ENCODE measurements around the gene OTUB2. TPM values are rescaled to one million over a fixed set of nuclear protein-coding genes. Genes with fewer than 3 reads are reported as not detected.
A peak's percentile ranks its signal among the peaks of the same experiment; 100 is the strongest.

The OTUB2 gene
- total RNA-seq, 3 donors from 2014 or later = 0.50 to 0.54 (median 0.53) TPM

GRCh38 chr14:94045563-94046345, 19.6 kb downstream of the OTUB2 start:
- ATAC-seq (no peak), DNase-seq (no peak)
- Mint-ChIP-seq H3K36me3 (ENCODE audit: insufficient read depth) (peaks cover 31% of the 10 kb centered on the region), H3K4me1 (ENCODE audit: low read depth) (no peaks in the 10 kb centered on the region), H3K4me3 (no peak overlapping the region), H3K9me3 (no peaks in the 10 kb centered on the region), H3K27me3 (ENCODE audit: low read depth) (no peaks in the 10 kb centered on the region)

- ATAC-seq (no peak), DNase-seq (no peak)
- no peaks in the 10 kb centered on the region for H3K4me1 Mint-ChIP-seq (ENCODE audit: low read depth)
- H3K4me3 Mint-ChIP-seq = no peak overlapping the region
- H3K9me3 Mint-ChIP-seq = no peaks in the 10 kb centered on the region
- peaks cover 40% of the 10 kb centered on the region for H3K36me3 Mint-ChIP-seq (ENCODE audit: insufficient read depth)
- H3K27me3 Mint-ChIP-seq (ENCODE audit: low read depth) = no peaks in the 10 kb centered on the region
Observed at GRCh38 chr14:94046696-94047250, 20.6 kb downstream of the OTUB2 start.

- peaks cover 47% of the 10 kb centered on the region for H3K36me3 Mint-ChIP-seq (ENCODE audit: insufficient read depth)
- H3K4me3 Mint-ChIP-seq = no peak overlapping the region
- no peak for ATAC-seq
- H3K27me3 Mint-ChIP-seq (ENCODE audit: low read depth) = no peaks in the 10 kb centered on the region
- H3K4me1 Mint-ChIP-seq (ENCODE audit: low read depth) = no peaks in the 10 kb centered on the region
- H3K9me3 Mint-ChIP-seq = no peaks in the 10 kb centered on the region
- no peak for DNase-seq
Observed at GRCh38 chr14:94047581-94047980, 21.4 kb downstream of the OTUB2 start.

GRCh38 chr14:94048691-94049624, 22.8 kb downstream of the OTUB2 start:
- ATAC-seq (no peak), DNase-seq (no peak)
- Mint-ChIP-seq H3K36me3 (ENCODE audit: insufficient read depth) (peaks cover 49% of the 10 kb centered on the region), H3K4me1 (ENCODE audit: low read depth) (no peaks in the 10 kb centered on the region), H3K9me3 (no peaks in the 10 kb centered on the region), H3K27me3 (ENCODE audit: low read depth) (no peaks in the 10 kb centered on the region), H3K4me3 (no peak overlapping the region)

GRCh38 chr14:94049625-94050023, 23.5 kb downstream of the OTUB2 start:
- Mint-ChIP-seq H3K36me3 (ENCODE audit: insufficient read depth) (peaks cover 52% of the 10 kb centered on the region), H3K4me1 (ENCODE audit: low read depth) (no peaks in the 10 kb centered on the region), H3K27me3 (ENCODE audit: low read depth) (no peaks in the 10 kb centered on the region), H3K4me3 (no peak overlapping the region), H3K9me3 (no peaks in the 10 kb centered on the region)
- no peak for ATAC-seq
- no peak for DNase-seq

GRCh38 chr14:94050231-94050880, 24.2 kb downstream of the OTUB2 start:
- H3K27me3 Mint-ChIP-seq (ENCODE audit: low read depth) = no peaks in the 10 kb centered on the region
- no peak for ATAC-seq
- no peaks in the 10 kb centered on the region for H3K9me3 Mint-ChIP-seq
- no peak overlapping the region for H3K4me3 Mint-ChIP-seq
- H3K36me3 Mint-ChIP-seq (ENCODE audit: insufficient read depth) = peaks cover 56% of the 10 kb centered on the region
- no peak for DNase-seq
- H3K4me1 Mint-ChIP-seq (ENCODE audit: low read depth) = no peaks in the 10 kb centered on the region

- peak overlapping the region; percentile 42 for H3K4me3 Mint-ChIP-seq
- H3K4me1 Mint-ChIP-seq (ENCODE audit: low read depth) = peaks cover under 1% of the 10 kb centered on the region
- no peak for ATAC-seq
- peaks cover 56% of the 10 kb centered on the region for H3K36me3 Mint-ChIP-seq (ENCODE audit: insufficient read depth)
- no peaks in the 10 kb centered on the region for H3K9me3 Mint-ChIP-seq
- no peaks in the 10 kb centered on the region for H3K27me3 Mint-ChIP-seq (ENCODE audit: low read depth)
- no peak for DNase-seq
Observed at GRCh38 chr14:94051115-94051514, 25.0 kb downstream of the OTUB2 start.

GRCh38 chr14:94051779-94052178, 25.6 kb downstream of the OTUB2 start:
- no peaks in the 10 kb centered on the region for H3K9me3 Mint-ChIP-seq
- no peak for DNase-seq
- H3K36me3 Mint-ChIP-seq (ENCODE audit: insufficient read depth) = peaks cover 63% of the 10 kb centered on the region
- H3K4me1 Mint-ChIP-seq (ENCODE audit: low read depth) = peaks cover 7% of the 10 kb centered on the region
- H3K4me3 Mint-ChIP-seq = no peak overlapping the region
- no peak for ATAC-seq
- H3K27me3 Mint-ChIP-seq (ENCODE audit: low read depth) = no peaks in the 10 kb centered on the region

- DNase-seq (no peak), ATAC-seq (no peak)
- Mint-ChIP-seq H3K4me1 (ENCODE audit: low read depth) (peaks cover 11% of the 10 kb centered on the region), H3K9me3 (no peaks in the 10 kb centered on the region), H3K4me3 (no peak overlapping the region), H3K36me3 (ENCODE audit: insufficient read depth) (peaks cover 63% of the 10 kb centered on the region), H3K27me3 (ENCODE audit: low read depth) (no peaks in the 10 kb centered on the region)
Observed at GRCh38 chr14:94052199-94052598, 26.1 kb downstream of the OTUB2 start.

- Mint-ChIP-seq H3K9me3 (no peaks in the 10 kb centered on the region), H3K27me3 (ENCODE audit: low read depth) (no peaks in the 10 kb centered on the region), H3K36me3 (ENCODE audit: insufficient read depth) (peaks cover 67% of the 10 kb centered on the region), H3K4me3 (no peak overlapping the region), H3K4me1 (ENCODE audit: low read depth) (peaks cover 16% of the 10 kb centered on the region)
- ATAC-seq = no peak
- DNase-seq = no peak
Observed at GRCh38 chr14:94052662-94053061, 26.5 kb downstream of the OTUB2 start.

GRCh38 chr14:94054401-94054800, 28.3 kb downstream of the OTUB2 start:
- no peaks in the 10 kb centered on the region for H3K9me3 Mint-ChIP-seq
- H3K27me3 Mint-ChIP-seq (ENCODE audit: low read depth) = no peaks in the 10 kb centered on the region
- H3K4me1 Mint-ChIP-seq (ENCODE audit: low read depth) = peaks cover 32% of the 10 kb centered on the region
- no peak overlapping the region for H3K4me3 Mint-ChIP-seq
- no peak for DNase-seq
- no peak for ATAC-seq
- peaks cover 71% of the 10 kb centered on the region for H3K36me3 Mint-ChIP-seq (ENCODE audit: insufficient read depth)

- DNase-seq (no peak), ATAC-seq (no peak)
- peaks cover 70% of the 10 kb centered on the region for H3K36me3 Mint-ChIP-seq (ENCODE audit: insufficient read depth)
- peaks cover 33% of the 10 kb centered on the region for H3K4me1 Mint-ChIP-seq (ENCODE audit: low read depth)
- H3K27me3 Mint-ChIP-seq (ENCODE audit: low read depth) = no peaks in the 10 kb centered on the region
- H3K9me3 Mint-ChIP-seq = no peaks in the 10 kb centered on the region
- H3K4me3 Mint-ChIP-seq = no peak overlapping the region
Observed at GRCh38 chr14:94054936-94055335, 28.8 kb downstream of the OTUB2 start.

GRCh38 chr14:94056579-94057308, 30.6 kb downstream of the OTUB2 start:
- DNase-seq = no peak
- peaks cover 46% of the 10 kb centered on the region for H3K4me1 Mint-ChIP-seq (ENCODE audit: low read depth)
- H3K9me3 Mint-ChIP-seq = no peaks in the 10 kb centered on the region
- H3K36me3 Mint-ChIP-seq (ENCODE audit: insufficient read depth) = peaks cover 69% of the 10 kb centered on the region
- no peaks in the 10 kb centered on the region for H3K27me3 Mint-ChIP-seq (ENCODE audit: low read depth)
- ATAC-seq = peak; percentile 65 to 69
- H3K4me3 Mint-ChIP-seq = no peak overlapping the region
